Endothelial cell of umbilical vein (primary cell): Measurements from ENCODE around the gene PAK5. TPM values are rescaled to one million over a fixed set of nuclear protein-coding genes. Genes with fewer than 3 reads are reported as not detected.

Experiments
- BruUV-seq: library from RNA; stranded (reverse); fragments of 400-500 nt; replicated peaks from 2 replicates; lab custom pipeline; 2021; lab: Mats Ljungman, UMichigan
- CTCF ChIA-PET: fragments of 300-600, 350-600 bp; sonication (Branson Sonifier 250); formaldehyde crosslinking; loops from one replicate; lab custom pipeline; 2021; ENCODE audit warnings: antibody characterized with exemption, inconsistent platforms; lab: Charles Lee
- POLR2A ChIA-PET: fragments of 300-600, 350-600 bp; sonication (Branson Sonifier 250); formaldehyde crosslinking; loops from one replicate; lab custom pipeline; 2021; ENCODE audit warnings: antibody characterized with exemption, inconsistent platforms; lab: Charles Lee
- DNase-seq: peaks from one replicate; pipeline ENCODE4 v3.0.0-alpha.2; 2011; ENCODE audit warnings: low read depth, low spot score
- FAIRE-seq: peaks from 2 replicates; lab custom pipeline; 2011; peaks lifted over from hg19 to GRCh38; lab: Jason Lieb, UNC
- H2AFZ ChIP-seq: 2 replicates; pipeline ENCODE4 v1.6.0; 2012; ENCODE audit warnings: low read depth, low read length, control low read depth, inconsistent platforms
- H3K27ac ChIP-seq: 2 replicates; pipeline ENCODE4 v1.5.1; 2011; ENCODE audit warnings: low read depth, mild to moderate bottlenecking, control low read depth, low read length, moderate library complexity; ENCODE audit not compliant: insufficient read depth
- H3K27me3 ChIP-seq, 2 experiments: 2 replicates each; pipeline versions ENCODE4 v1.6.0 to v1.6.1; 2011; ENCODE audit warnings: low read length in 2 of 2, mixed read lengths in 1 of 2; ENCODE audit not compliant: control insufficient read depth in 2 of 2, insufficient read depth in 2 of 2
- H3K36me3 ChIP-seq, 2 experiments: 2 replicates in 1 of 2; 3 replicates in 1 of 2; pipeline ENCODE4 v1.5.1; 2011; ENCODE audit warnings: low read length in 2 of 2, mild to moderate bottlenecking in 1 of 2, moderate library complexity in 1 of 2; ENCODE audit not compliant: control insufficient read depth in 2 of 2, insufficient read depth in 2 of 2; ENCODE audit errors: extremely low read depth in 1 of 2
- H3K4me1 ChIP-seq: 3 replicates; pipeline ENCODE4 v1.5.1; 2011; ENCODE audit warnings: mild to moderate bottlenecking, low read length; ENCODE audit not compliant: control insufficient read depth, insufficient read depth; ENCODE audit errors: extremely low read depth
- H3K4me2 ChIP-seq: 2 replicates; pipeline ENCODE4 v1.6.1; 2011; ENCODE audit warnings: low read length, control low read depth, mixed read lengths; ENCODE audit not compliant: insufficient read depth
- H3K4me3 ChIP-seq, 3 experiments: fragments of 200-600 bp in 1 of 3; sonication (generic), shearing (Covaris generic) in 1 of 3; replicated peaks in 1 of 3; 2 replicates each; pipeline ENCODE4 v1.5.1; 2011 to 2016; ENCODE audit warnings: control low read depth in 3 of 3, low read length in 3 of 3, mild to moderate bottlenecking in 2 of 3, inconsistent platforms in 1 of 3, low read depth in 1 of 3, moderate library complexity in 1 of 3; ENCODE audit not compliant: insufficient read depth in 1 of 3
- H3K79me2 ChIP-seq: 2 replicates; pipeline ENCODE4 v1.6.0; 2012; ENCODE audit warnings: low read length, inconsistent platforms; ENCODE audit not compliant: control insufficient read depth, insufficient read depth
- H3K9ac ChIP-seq: replicated peaks from 2 replicates; pipeline ENCODE3; 2011; ENCODE audit warnings: low read length, control low read depth; ENCODE audit not compliant: insufficient read depth; ENCODE audit errors: extremely low read depth
- H3K9me1 ChIP-seq: replicated peaks from 3 replicates; pipeline ENCODE4 v1.6.0; 2011; ENCODE audit warnings: mild to moderate bottlenecking, low read length; ENCODE audit not compliant: control insufficient read depth, insufficient read depth; ENCODE audit errors: extremely low read depth
- H3K9me3 ChIP-seq: replicated peaks from 2 replicates; pipeline ENCODE4 v1.5.1; 2012; ENCODE audit warnings: low read length, inconsistent platforms; ENCODE audit not compliant: control insufficient read depth, insufficient read depth
- H4K20me1 ChIP-seq: replicated peaks from 2 replicates; pipeline ENCODE3; 2011; ENCODE audit warnings: mild to moderate bottlenecking, low read length; ENCODE audit not compliant: control insufficient read depth, insufficient read depth; ENCODE audit errors: extremely low read depth
- CTCF ChIP-seq, 2 donors: IDR thresholded peaks; 1 replicate in 1 of 2; 2 replicates in 1 of 2; pipeline ENCODE4 v1.5.1; 2011; ENCODE audit warnings: low read length in 2 of 2, mild to moderate bottlenecking in 2 of 2, moderate library complexity in 2 of 2, control low read depth in 1 of 2, inconsistent platforms in 1 of 2, low read depth in 1 of 2; ENCODE audit not compliant: insufficient read depth in 1 of 2; ENCODE audit errors: extremely low read depth in 1 of 2
- EZH2 ChIP-seq: IDR thresholded peaks from 2 replicates; pipeline ENCODE4 v1.6.1; 2012; ENCODE audit warnings: borderline replicate concordance, low read depth, mild to moderate bottlenecking, moderate library complexity, low read length, inconsistent platforms; ENCODE audit not compliant: severe bottlenecking
- FOS ChIP-seq: IDR thresholded peaks from 2 replicates; pipeline ENCODE4 v1.6.1; 2011; ENCODE audit warnings: mild to moderate bottlenecking, low read length, moderate library complexity, borderline replicate concordance; ENCODE audit not compliant: insufficient read depth
- GATA2 ChIP-seq: IDR thresholded peaks from 2 replicates; pipeline ENCODE4 v1.7.0; 2011; ENCODE audit warnings: low read depth, mild to moderate bottlenecking, moderate library complexity, mixed read lengths, low read length; ENCODE audit not compliant: insufficient read length, insufficient read depth
- MAX ChIP-seq: IDR thresholded peaks from 2 replicates; pipeline ENCODE4 v1.6.1; 2011; ENCODE audit not compliant: insufficient read depth, insufficient read length
- MYC ChIP-seq: IDR thresholded peaks from one replicate; pipeline ENCODE4 v1.6.1; 2011; ENCODE audit warnings: mild to moderate bottlenecking, low read depth, low read length
- POLR2A ChIP-seq: IDR thresholded peaks from 2 replicates; pipeline ENCODE4 v1.6.1; 2012; ENCODE audit warnings: low read depth, mild to moderate bottlenecking, control low read depth, low read length
- POLR2AphosphoS5 ChIP-seq: IDR thresholded peaks from 2 replicates; pipeline ENCODE4 v1.6.1; 2012; ENCODE audit warnings: low read depth, mild to moderate bottlenecking, control low read depth, low read length, moderate library complexity; ENCODE audit not compliant: insufficient read depth
- dilution Hi-C: fragments of 300-500 bp; cut with MboI; formaldehyde crosslinking; loops from one replicate; pipeline ENCODE4 v1.15.0; 2019; ENCODE audit warnings: low sequenced_read_pairs; ENCODE audit not compliant: extremely low pct_ligation_motif_present
- intact Hi-C: fragments of 100-400 bp; cut with micrococcal nuclease; formaldehyde crosslinking; loops from one replicate; pipeline ENCODE4 v1.10.0; 2022
- polyA plus RNA-seq, 4 experiments: library from polyadenylated mRNA; depleted of rRNA in 3 of 4; stranded (reverse) in 3 of 4; unstranded in 1 of 4; fragments of >200 nt; gene quantifications; 2 replicates each; pipeline versions ENCODE4 v1.2.1 to v1.2.3, GENCODE V29; 2011 to 2012; ENCODE audit warnings: missing spikeins in 1 of 4
- total RNA-seq: library from RNA; stranded (reverse); gene quantifications from 2 replicates; pipeline ENCODE4 v1.2.3, GENCODE V29; 2021

The PAK5 gene
- total and polyA plus RNA-seq, 2 donors (not counting 3 experiments of a cell fraction or from before 2014, with no cell fraction given), result not detected

GRCh38 chr20:9759392-9759791, 79.5 kb downstream of the PAK5 start:
- Histone ChIP-seq H3K36me3 (no peaks in the 10 kb centered on the region), H3K9me1 (no peaks in the 10 kb centered on the region), H3K9ac (no peak overlapping the region), H2AFZ (no peak overlapping the region), H4K20me1 (no peaks in the 10 kb centered on the region), H3K79me2 (no peaks in the 10 kb centered on the region), H3K27me3 (no peaks in the 10 kb centered on the region), H3K4me2 (no peak overlapping the region), H3K27ac (no peak overlapping the region), H3K4me1 (no peaks in the 10 kb centered on the region), H3K9me3 (no peaks in the 10 kb centered on the region), H3K4me3 (no peak overlapping the region)
- intact Hi-C loops (no loop called here), dilution Hi-C loops (no loop called here)
- DNase-seq (no peak), FAIRE-seq (no peak)
- ChIA-PET POLR2A (no interaction called here), CTCF (no interaction called here)
- BruUV-seq, result no TSS peak
- TF ChIP-seq MYC (no peak), POLR2AphosphoS5 (no peak), POLR2A (no peak), CTCF (IDR thresholded peaks at IDR 0.05; ENCODE audit: extremely low read depth in 1 of 2, insufficient read depth in 1 of 2, low read depth in 1 of 2, low read length in 2 of 2) (no peak), FOS (no peak), EZH2 (no peak), MAX (no peak), GATA2 (no peak)
